ENCODE data around the gene GANAB. TPM values are rescaled to one million over a fixed set of nuclear protein-coding genes. Genes with fewer than 3 reads are reported as not detected.

GANAB gene
- total RNA-seq, 1 donor from 2014 or later: 228 TPM

DNA sequence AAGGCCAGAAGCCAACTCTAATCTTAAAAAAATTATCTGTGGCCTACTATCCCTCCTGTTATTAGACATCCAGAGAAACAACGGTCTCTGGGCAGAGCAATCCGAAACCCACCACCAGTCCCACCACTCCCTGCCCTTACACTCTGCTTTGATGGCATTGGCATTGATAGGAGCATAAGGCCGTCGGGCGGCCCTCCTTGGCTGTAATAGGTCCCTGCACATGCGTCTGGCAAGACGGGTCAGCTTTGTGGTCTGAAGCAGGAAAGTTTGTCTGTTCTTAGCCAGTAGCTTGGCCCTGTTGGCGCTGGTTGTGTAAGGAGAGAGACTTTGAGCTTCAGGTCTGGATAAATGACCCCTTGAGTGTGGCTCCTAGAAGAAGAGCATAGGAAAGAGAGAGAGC, 51.3 kb downstream of the GANAB start:
- Histone ChIP-seq H3K4me1 (peaks cover 47% of the 10 kb centered on the region), H3K27me3 (ENCODE audit: low read depth) (no peaks in the 10 kb centered on the region), H3K4me3 (no peak overlapping the region), H3K9me3 (no peaks in the 10 kb centered on the region), H3K27ac (no peak overlapping the region), H3K36me3 (peaks cover 55% of the 10 kb centered on the region)
- intact Hi-C loops (cut with DNase I): no loop called here
- no peak for DNase-seq
- TF ChIP-seq, protein P1, sequence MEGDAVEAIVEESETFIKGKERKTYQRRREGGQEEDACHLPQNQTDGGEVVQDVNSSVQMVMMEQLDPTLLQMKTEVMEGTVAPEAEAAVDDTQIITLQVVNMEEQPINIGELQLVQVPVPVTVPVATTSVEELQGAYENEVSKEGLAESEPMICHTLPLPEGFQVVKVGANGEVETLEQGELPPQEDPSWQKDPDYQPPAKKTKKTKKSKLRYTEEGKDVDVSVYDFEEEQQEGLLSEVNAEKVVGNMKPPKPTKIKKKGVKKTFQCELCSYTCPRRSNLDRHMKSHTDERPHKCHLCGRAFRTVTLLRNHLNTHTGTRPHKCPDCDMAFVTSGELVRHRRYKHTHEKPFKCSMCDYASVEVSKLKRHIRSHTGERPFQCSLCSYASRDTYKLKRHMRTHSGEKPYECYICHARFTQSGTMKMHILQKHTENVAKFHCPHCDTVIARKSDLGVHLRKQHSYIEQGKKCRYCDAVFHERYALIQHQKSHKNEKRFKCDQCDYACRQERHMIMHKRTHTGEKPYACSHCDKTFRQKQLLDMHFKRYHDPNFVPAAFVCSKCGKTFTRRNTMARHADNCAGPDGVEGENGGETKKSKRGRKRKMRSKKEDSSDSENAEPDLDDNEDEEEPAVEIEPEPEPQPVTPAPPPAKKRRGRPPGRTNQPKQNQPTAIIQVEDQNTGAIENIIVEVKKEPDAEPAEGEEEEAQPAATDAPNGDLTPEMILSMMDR (IDR thresholded peaks at IDR 0.05): no peak
- ATAC-seq: no peak

DNA sequence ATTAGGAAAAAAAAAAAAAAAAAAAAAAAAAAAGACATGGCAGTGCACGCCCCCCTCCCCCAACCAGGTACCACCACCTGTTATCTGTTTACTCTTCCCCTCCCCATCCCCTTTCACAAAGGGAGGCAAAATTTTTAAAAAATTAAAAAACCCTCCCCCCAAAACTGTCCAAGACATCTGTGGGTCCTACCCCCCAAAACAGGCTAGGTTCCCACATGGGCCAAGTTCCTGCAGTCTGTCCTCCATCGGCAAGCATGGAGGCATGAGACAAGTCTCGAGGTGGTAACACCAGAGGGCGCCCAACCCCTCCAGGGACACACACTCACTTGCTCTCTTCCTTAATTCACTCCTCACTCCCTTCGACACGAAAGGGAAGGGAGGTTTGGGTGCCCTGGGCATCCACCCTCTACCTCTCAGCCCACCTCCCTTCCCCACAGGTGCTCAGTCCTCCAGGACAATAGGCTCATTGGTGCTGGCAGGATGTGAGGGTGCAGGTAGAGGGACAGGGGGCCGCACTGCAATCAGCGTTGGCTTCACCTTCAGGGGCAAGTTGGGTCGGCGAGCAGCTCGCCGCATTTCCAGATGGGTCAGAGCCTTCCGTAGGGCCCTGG, 52.9 kb downstream of the GANAB start:
- TF ChIP-seq, protein P1 (IDR thresholded peaks at IDR 0.05): peak; percentile 64
- Histone ChIP-seq H3K4me3 (no peak overlapping the region), H3K27ac (no peak overlapping the region), H3K27me3 (ENCODE audit: low read depth) (no peaks in the 10 kb centered on the region), H3K36me3 (peaks cover 56% of the 10 kb centered on the region), H3K4me1 (peaks cover 36% of the 10 kb centered on the region), H3K9me3 (no peaks in the 10 kb centered on the region)
- peak; percentile 39 to 54 for ATAC-seq
- DNase-seq: peak; percentile 90
- intact Hi-C loops (cut with DNase I): no loop called here

DNA sequence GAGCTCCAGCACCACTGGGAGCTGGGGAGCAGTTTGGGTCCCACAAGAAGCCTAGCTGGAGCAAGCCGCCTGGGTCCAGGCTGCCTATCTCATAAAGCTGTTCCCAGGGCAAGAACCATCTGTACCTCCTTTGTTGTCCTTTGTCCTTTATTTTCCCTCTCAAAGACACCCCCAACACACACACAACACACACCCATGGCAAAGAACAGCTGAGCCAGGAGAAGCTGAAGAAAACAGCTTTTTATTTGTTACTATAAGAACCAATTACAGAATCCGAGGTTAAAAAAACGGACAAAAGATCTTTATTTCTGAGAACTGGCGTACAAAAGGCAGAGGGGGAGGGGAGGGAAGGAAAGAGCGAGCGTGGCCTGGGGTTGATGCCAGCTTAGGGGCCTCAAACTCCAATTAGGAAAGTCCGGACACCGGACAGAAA, 53.4 kb downstream of the GANAB start:
- DNase-seq: no peak
- Histone ChIP-seq H3K27ac (peak overlapping the region; percentile 94), H3K36me3 (peaks cover 56% of the 10 kb centered on the region), H3K9me3 (no peaks in the 10 kb centered on the region), H3K27me3 (ENCODE audit: low read depth) (no peaks in the 10 kb centered on the region), H3K4me3 (no peak overlapping the region), H3K4me1 (peaks cover 33% of the 10 kb centered on the region)
- TF ChIP-seq, protein P1 (IDR thresholded peaks at IDR 0.05): no peak
- no peak for ATAC-seq
- intact Hi-C loops (cut with DNase I): no loop called here

DNA sequence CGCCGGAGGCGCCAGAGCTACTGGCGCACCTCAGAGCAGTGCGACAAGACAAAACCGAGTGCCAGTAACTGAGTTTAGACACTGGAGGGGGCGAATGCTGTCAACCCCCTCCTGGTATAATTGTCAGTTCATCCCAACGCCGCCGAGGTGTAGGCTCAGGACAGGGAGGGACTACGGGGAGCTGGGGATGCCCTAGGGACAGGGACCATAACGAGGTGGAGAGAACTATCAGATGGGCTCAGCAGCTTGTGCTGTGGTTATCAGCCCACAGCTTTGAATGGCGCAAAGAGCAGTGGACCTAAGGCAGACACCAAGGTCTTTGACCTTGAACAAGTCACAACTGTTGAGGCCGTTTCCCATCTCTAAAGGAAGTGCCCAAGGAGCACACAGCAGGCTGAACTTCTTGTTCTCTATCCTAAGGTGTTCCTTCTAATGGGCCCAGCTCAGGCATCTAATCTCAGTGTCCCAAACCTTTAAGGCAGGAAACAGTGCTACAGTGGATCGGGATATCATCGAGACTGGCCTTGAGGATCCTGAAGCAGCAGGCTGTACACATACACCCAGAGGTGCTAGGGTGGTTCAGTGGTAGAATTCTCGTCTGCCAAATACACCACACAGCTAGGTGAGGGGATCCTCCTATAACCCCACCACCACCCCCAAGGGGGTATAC, 54.1 kb downstream of the GANAB start:
- no peak for DNase-seq
- Histone ChIP-seq H3K36me3 (peaks cover 56% of the 10 kb centered on the region), H3K27ac (peak overlapping the region; percentile 94), H3K27me3 (ENCODE audit: low read depth) (no peaks in the 10 kb centered on the region), H3K4me1 (peaks cover 33% of the 10 kb centered on the region), H3K4me3 (peak overlapping the region; percentile 90), H3K9me3 (no peaks in the 10 kb centered on the region)
- TF ChIP-seq, protein P1 (IDR thresholded peaks at IDR 0.05): peak; percentile 5
- intact Hi-C loops (cut with DNase I): no loop called here
- peak in 1 of 2 donors; percentile 17 for ATAC-seq

DNA sequence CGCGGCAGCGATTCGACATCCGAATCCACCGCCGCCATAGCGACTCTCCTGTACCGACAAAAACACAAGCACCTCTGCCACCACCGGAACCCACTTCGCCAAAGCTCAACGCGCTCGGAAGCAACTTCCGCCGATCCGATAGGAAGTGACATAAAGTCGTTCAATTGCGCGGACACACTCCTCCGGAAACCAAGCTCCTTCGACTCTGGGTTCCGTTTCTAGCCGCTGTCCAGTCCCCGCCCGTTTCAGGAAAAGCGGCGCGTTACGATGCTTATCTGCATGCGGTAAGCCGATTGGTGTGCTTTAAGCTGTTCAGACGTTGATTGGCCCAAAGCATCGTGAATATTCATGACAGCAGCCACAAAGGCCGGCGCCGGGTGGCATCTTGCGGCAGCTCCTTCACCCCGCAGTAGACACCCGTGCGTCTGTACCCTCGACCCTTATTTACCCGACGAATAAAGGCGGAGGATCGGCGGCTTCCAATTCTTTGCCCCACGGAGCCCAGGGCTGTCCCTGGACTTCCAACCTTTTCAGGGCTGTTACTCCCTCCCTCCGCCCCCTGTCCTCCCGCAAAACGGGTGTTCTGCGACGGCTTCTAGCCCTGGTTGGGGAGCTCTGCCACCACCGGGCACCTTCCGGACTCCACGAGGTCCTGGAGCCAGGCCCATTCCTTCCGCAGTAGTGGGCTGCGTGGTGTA, 54.8 kb downstream of the GANAB start, which contains the start of gene TUT1:
Gene TUT1 (minus strand): TSS at position 76 of the 698 bp plus-strand sequence. CDS start 38 bp downstream, at position 38.
- intact Hi-C loops (cut with DNase I): no loop called here

More for the DNA sequence above, 54.8 kb downstream of the GANAB start, which contains the start of gene TUT1:
- TF ChIP-seq, protein P1 (IDR thresholded peaks at IDR 0.05): peak; percentile 14
- Histone ChIP-seq H3K27me3 (ENCODE audit: low read depth) (no peaks in the 10 kb centered on the region), H3K36me3 (peaks cover 55% of the 10 kb centered on the region), H3K9me3 (no peaks in the 10 kb centered on the region), H3K4me1 (peaks cover 33% of the 10 kb centered on the region), H3K4me3 (peak within 1 kb of the TSS; percentile 90), H3K27ac (peak within 1 kb of the TSS; percentile 94)
- ATAC-seq (peak; percentile 97), DNase-seq (peak; percentile 96)

Data from lower lobe of right lung (tissue), 2 donors.